K562 (cell line): ENCODE results near the gene SELENOI. TPM values are rescaled to one million over a fixed set of nuclear protein-coding genes. Genes with fewer than 3 reads are reported as not detected.

Experiments
- BACH1 ChIP-seq: fragments of 200-800 bp; sonication (Bioruptor generic); IDR thresholded peaks from 2 replicates; pipeline ENCODE4 v1.6.1; 2016; ENCODE audit warnings: missing genetic modification characterization, missing compliant biosample characterization
- BHLHE40 ChIP-seq: IDR thresholded peaks from 2 replicates; pipeline ENCODE4 v1.6.1; 2011; ENCODE audit warnings: low read length, improper control_type of control experiment
- CGGBP1 ChIP-seq: fragments of 250-450 bp; sonication (Bioruptor Pico); IDR thresholded peaks from 2 replicates; pipeline ENCODE4 v1.9.0; 2021; ENCODE audit warnings: mild to moderate bottlenecking
- CREB3 ChIP-seq: fragments of 450-650 bp; conservative IDR thresholded peaks from 2 replicates; pipeline ENCODE4 v1.6.1; 2016; ENCODE audit warnings: missing genetic modification characterization, low read depth, mild to moderate bottlenecking, missing compliant biosample characterization, moderate library complexity
- CTBP1 ChIP-seq: fragments of 450-650 bp; IDR thresholded peaks from 2 replicates; pipeline ENCODE4 v1.6.1; 2016; ENCODE audit warnings: borderline replicate concordance
- ELF4 ChIP-seq: fragments of 450-650 bp; formaldehyde crosslinking; IDR thresholded peaks from 2 replicates; pipeline ENCODE4 v1.4.0; 2022; ENCODE audit warnings: missing genetic modification characterization
- ETV6 ChIP-seq, 3 experiments: fragments of 150-350 bp in 1 of 3; sonication (generic) in 1 of 3; formaldehyde crosslinking in 1 of 3; IDR thresholded peaks; 2 replicates each; pipeline versions ENCODE4 v1.6.1 to v1.8.0; 2014 to 2022; ENCODE audit warnings: borderline replicate concordance in 2 of 3, low read depth in 2 of 3, antibody characterized with exemption in 1 of 3, low read length in 1 of 3, mild to moderate bottlenecking in 1 of 3, missing genetic modification reagents in 1 of 3
- GABPB2 ChIP-seq: fragments of 250-450 bp; sonication (Bioruptor Pico); conservative IDR thresholded peaks from 2 replicates; pipeline ENCODE4 v1.5.1; 2021; ENCODE audit warnings: mild to moderate bottlenecking
- HCFC1 ChIP-seq: IDR thresholded peaks from 2 replicates; pipeline ENCODE4 v1.6.1; 2012; ENCODE audit warnings: low read depth, low read length, improper control_type of control experiment
- MAZ ChIP-seq, 2 experiments: fragments of 450-650 bp in 1 of 2; sonication (generic) in 1 of 2; formaldehyde crosslinking; IDR thresholded peaks in 1 of 2; conservative IDR thresholded peaks in 1 of 2; 2 replicates each; pipeline versions ENCODE4 v1.4.0 to v1.5.0; 2020; ENCODE audit warnings: mild to moderate bottlenecking in 1 of 2, missing genetic modification reagents in 1 of 2
- MCM5 ChIP-seq: fragments of 450-650 bp; IDR thresholded peaks from 2 replicates; pipeline ENCODE4 v1.6.1; 2016; ENCODE audit warnings: low read depth
- NCOA1 ChIP-seq: fragments of 450-650 bp; IDR thresholded peaks from 2 replicates; pipeline ENCODE4 v1.6.1; 2016; ENCODE audit warnings: low read depth
- NELFE ChIP-seq: IDR thresholded peaks from 2 replicates; pipeline ENCODE4 v1.6.1; 2011; ENCODE audit warnings: mild to moderate bottlenecking; ENCODE audit not compliant: insufficient read depth, insufficient read length
- NFIC ChIP-seq: fragments of 450-650 bp; IDR thresholded peaks from 2 replicates; pipeline ENCODE4 v1.6.1; 2017; ENCODE audit warnings: mild to moderate bottlenecking, inconsistent platforms
- NFYB ChIP-seq: IDR thresholded peaks from 2 replicates; pipeline ENCODE4 v1.6.1; 2011; ENCODE audit warnings: mild to moderate bottlenecking, moderate library complexity; ENCODE audit not compliant: insufficient read length; ENCODE audit errors: extremely low read depth
- POLR2A ChIP-seq: fragments of 450-650 bp; conservative IDR thresholded peaks from 2 replicates; pipeline ENCODE4 v1.6.1; 2016
- PRPF4 ChIP-seq: fragments of 200-400 bp; formaldehyde crosslinking; IDR thresholded peaks from one replicate; pipeline ENCODE4 v1.6.1; 2017; ENCODE audit warnings: low read length, low read depth, mild to moderate bottlenecking; ENCODE audit not compliant: insufficient read depth, poor library complexity, severe bottlenecking
- XRCC5 ChIP-seq: fragments of 200-400 bp; formaldehyde crosslinking; IDR thresholded peaks from 2 replicates; pipeline ENCODE4 v1.6.1; 2017; ENCODE audit warnings: low read depth, mild to moderate bottlenecking, low read length
- YBX1 ChIP-seq: fragments of 450-650 bp; IDR thresholded peaks from 2 replicates; pipeline ENCODE4 v1.7.1; 2016; ENCODE audit warnings: mild to moderate bottlenecking
- ZBTB33 ChIP-seq: sonication (generic); formaldehyde crosslinking; IDR thresholded peaks from 2 replicates; pipeline ENCODE4 v1.8.1; 2023; ENCODE audit warnings: mild to moderate bottlenecking, missing genetic modification reagents
- ZFP1 ChIP-seq: fragments of 450-650 bp; formaldehyde crosslinking; IDR thresholded peaks from 2 replicates; pipeline ENCODE4 v1.4.0; 2020; ENCODE audit warnings: mild to moderate bottlenecking, mixed read lengths
- ZNF174 ChIP-seq: fragments of 250-450 bp; sonication (Bioruptor Pico); IDR thresholded peaks from 2 replicates; pipeline ENCODE4 v1.4.0; 2020; ENCODE audit warnings: mild to moderate bottlenecking
- ZNF280A ChIP-seq: fragments of 450-650 bp; IDR thresholded peaks from 2 replicates; pipeline ENCODE4 v1.6.1; 2018; ENCODE audit warnings: mild to moderate bottlenecking, low read depth; ENCODE audit not compliant: partially characterized antibody
- ZNF444 ChIP-seq: fragments of 250-450 bp; sonication (Bioruptor Pico); IDR thresholded peaks from 2 replicates; pipeline ENCODE4 v1.4.0; 2020; ENCODE audit warnings: mild to moderate bottlenecking, moderate library complexity
- ZNF589 ChIP-seq: fragments of 200-800 bp; sonication (Bioruptor generic); IDR thresholded peaks from 2 replicates; pipeline ENCODE4 v1.6.1; 2016; ENCODE audit warnings: low read depth, missing genetic modification characterization, missing compliant biosample characterization
- ZNF699 ChIP-seq: fragments of 250-450 bp; sonication (Bioruptor Pico); IDR thresholded peaks from 2 replicates; pipeline ENCODE4 v1.8.0; 2021; ENCODE audit warnings: mild to moderate bottlenecking, moderate library complexity; ENCODE audit not compliant: insufficient replicate concordance
- polyA plus RNA-seq, 8 experiments: library from polyadenylated mRNA; depleted of rRNA in 4 of 8; stranded (reverse) in 5 of 8; unstranded in 3 of 8; fragments of >200 nt; fragmentation: Nextera tagmentation in 2 of 8; fragmentation: Illumina TruSeq in 1 of 8; extraction: Ambion mirVana in 2 of 8; extraction: Trizol in 1 of 8; gene quantifications; 2 replicates each; pipeline versions ENCODE4 v1.2.1 to v1.2.3, GENCODE V29; 2011 to 2014; ENCODE audit warnings: inconsistent platforms in 1 of 8, missing spikeins in 1 of 8
- total RNA-seq, 7 experiments: library from RNA; depleted of rRNA in 6 of 7; stranded (reverse); fragments of >200 nt in 6 of 7; fragmentation: Illumina TruSeq in 2 of 7; extraction: Trizol in 2 of 7; gene quantifications; 2 replicates each; pipeline versions ENCODE4 v1.2.1 to v1.2.3, GENCODE V29; 2011 to 2021; ENCODE audit warnings: low replicate concordance in 1 of 7

SELENOI gene
- total and polyA plus RNA-seq, 9 of the 15 experiments (the other 6 are each of a cell fraction or from before 2014, with no cell fraction given): 9.6 to 46.9 (median 24.4) TPM

GRCh38 chr2:26396734-26397298, 50.9 kb downstream of the SELENOI start (continued):
- TF ChIP-seq ZNF589 (CRISPR knock-in tag) (no peak), NELFE (no peak), GABPB2 (CRISPR knock-in tag) (no peak), BHLHE40 (0 out of 2 replicates have a peak, but pooled peaks have one; percentile 29), XRCC5 (no peak), NFIC (peak; percentile 16; the same call in 1 of the 2 replicates), YBX1 (no peak), HCFC1 (no peak), MCM5 (no peak), CGGBP1 (CRISPR knock-in tag) (no peak), NCOA1 (peak; percentile 70; the same call in 1 of the 2 replicates), CREB3 (tag) (no peak), PRPF4 (no peak), POLR2A (no peak), ZNF699 (CRISPR knock-in tag) (no peak), CTBP1 (peak; percentile 60; the same call in 1 of the 2 replicates), ZFP1 (CRISPR knock-in tag) (no peak), ELF4 (no peak), ZNF444 (CRISPR knock-in tag) (no peak), ETV6 (IDR thresholded peaks at IDR 0.05; ENCODE audit: borderline replicate concordance in 1 of 2, low read depth in 2 of 2, low read length in 1 of 2) (no peak), ETV6 (CRISPR knock-in tag; IDR thresholded peaks at IDR 0.05; ENCODE audit: borderline replicate concordance) (no peak), MAZ (CRISPR knock-in tag; conservative IDR thresholded peaks at IDR 0.05 in 1 of 2, IDR thresholded peaks at IDR 0.05 in 1 of 2) (0 out of 4 replicates have a peak, but pooled peaks of 1 of the 2 experiments have one; percentile 26), ZNF280A (no peak), ZBTB33 (CRISPR knock-in tag) (no peak), ZNF174 (CRISPR knock-in tag) (no peak), NFYB (no peak), BACH1 (tag) (no peak)
